Right cardiac atrium (tissue), 5 donors: ENCODE data around the gene ZSWIM6. TPM values are rescaled to one million over a fixed set of nuclear protein-coding genes. Genes with fewer than 3 reads are reported as not detected.
A peak's percentile ranks its signal among the peaks of the same experiment; 100 is the strongest.

Source experiments
- ATAC-seq, 2 donors: fragments of 200-7000 bp; cut with Tn5 transposase; one replicate each; pipeline versions ENCODE4 v1.8.0 to v1.9.1; 2020; ENCODE audit warnings: moderate library complexity in 2 of 2, mild to moderate bottlenecking in 1 of 2
- DNase-seq, 3 donors: peaks; one replicate each; pipeline ENCODE4 v3.0.0-alpha.2; 2020
- H3K27ac ChIP-seq: one replicate; pipeline ENCODE4 v1.5.1; 2013; ENCODE audit warnings: mild to moderate bottlenecking, low read length, control low read depth, moderate library complexity
- H3K27me3 ChIP-seq: one replicate; pipeline ENCODE4 v1.6.1; 2013; ENCODE audit not compliant: control insufficient read depth, insufficient read depth
- H3K4me1 ChIP-seq: one replicate; pipeline ENCODE4 v1.6.1; 2013; ENCODE audit warnings: low read length; ENCODE audit not compliant: control insufficient read depth, insufficient read depth
- H3K4me3 ChIP-seq: one replicate; pipeline ENCODE4 v1.5.1; 2013; ENCODE audit warnings: low read length, control low read depth
- H3K9me3 ChIP-seq: one replicate; pipeline ENCODE4 v1.6.1; 2013; ENCODE audit warnings: low read length; ENCODE audit not compliant: control insufficient read depth
- WGBS: extraction: QIAGEN DNeasy Blood & Tissue Kit; methylation state at CpG from one replicate; pipeline ENCODE4 v1.1.7; 2013; 5-methylcytosine and 5-hydroxymethylcytosine counted together
- intact Hi-C, 4 donors: fragments of 100-400 bp; cut with DNase I; formaldehyde crosslinking; loops; one replicate each; pipeline versions ENCODE4 v1.11.0 to v1.14.0; 2022 to 2023
- polyA plus RNA-seq: library from polyadenylated mRNA; stranded (reverse); fragments of 200-250 nt; gene quantifications from one replicate; pipeline ENCODE4 v1.2.3, GENCODE V29; 2013
- total RNA-seq, 4 donors: library from RNA; stranded (reverse); fragmentation: NEBNext Ultra II Directional; extraction: Animal tissue kit (Norgen Biotek cat#: 25700); gene quantifications; one replicate each; pipeline ENCODE4 v1.2.1, GENCODE V29; 2021
- donor health status: healthy with polysubstance abuse.
- donor health status: DM: no; HTN: yes; CAD: no.
- donor health status: DM: no; HTN: no; CAD: no.
- donor health status: DM: no; HTN: yes; CAD: no; lungs with severe emphysema.
- donor health status: DM: yes; HTN: yes; CAD: no.

The ZSWIM6 gene
- total and polyA plus RNA-seq, 5 donors, result 2.5 to 7.9 (median 6.8) TPM

DNA sequence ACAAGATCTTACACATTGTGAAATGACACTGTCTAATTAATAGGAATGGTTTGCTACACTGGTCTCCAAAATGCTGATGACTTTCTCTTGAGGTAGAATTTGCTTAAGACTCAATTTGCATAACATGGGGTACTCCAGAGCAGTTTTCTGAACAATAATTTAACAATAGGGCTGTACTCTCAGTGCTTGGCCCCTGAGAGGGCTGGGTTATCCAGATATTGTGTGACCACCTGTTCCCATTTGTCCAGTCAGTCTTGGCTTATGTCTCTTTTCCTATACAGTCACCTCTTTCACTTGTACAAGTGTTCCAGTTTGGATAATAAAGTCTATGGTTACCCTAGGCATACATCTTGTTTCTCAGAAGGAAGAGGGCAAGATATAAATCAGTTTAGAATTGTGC lies 17.9 kb downstream of the ZSWIM6 start:
- peaks cover 16% of the 10 kb centered on the region for H3K4me1 ChIP-seq
- no peaks in the 10 kb centered on the region for H3K9me3 ChIP-seq
- intact Hi-C loops, result no loop called here
- H3K27ac ChIP-seq, result no peak overlapping the region
- no peak overlapping the region for H3K4me3 ChIP-seq
- no peak for ATAC-seq
- H3K27me3 ChIP-seq, result no peaks in the 10 kb centered on the region
- no peak for DNase-seq

DNA sequence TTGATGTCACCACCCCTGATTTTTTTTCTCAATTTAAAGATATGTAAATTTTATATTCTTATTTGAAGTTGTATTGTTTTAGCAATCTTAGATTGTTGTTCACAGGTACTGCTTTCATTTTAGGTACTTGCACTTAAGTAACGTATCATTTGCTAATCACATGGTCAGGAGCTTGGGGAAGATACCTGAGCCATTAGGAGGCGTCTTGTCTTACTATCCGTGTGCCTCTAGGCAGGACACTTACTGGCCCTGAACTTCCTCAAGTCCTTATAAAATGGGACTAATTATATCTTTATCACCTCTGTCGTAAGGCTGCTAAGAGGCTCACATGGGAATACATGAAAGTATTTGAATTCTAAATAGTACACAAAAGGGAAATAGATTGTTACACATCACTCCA lies 18.5 kb downstream of the ZSWIM6 start:
- Histone ChIP-seq H3K4me3 (no peak overlapping the region), H3K27ac (no peak overlapping the region), H3K9me3 (no peaks in the 10 kb centered on the region), H3K27me3 (no peaks in the 10 kb centered on the region), H3K4me1 (peaks cover 16% of the 10 kb centered on the region)
- intact Hi-C loops, result no loop called here
- ATAC-seq (no peak), DNase-seq (no peak)
- 57% methylated on average over 4 of the region's 4 CpGs for WGBS

- DNase-seq (no peak), ATAC-seq (no peak)
- H3K4me1 ChIP-seq, result peaks cover 16% of the 10 kb centered on the region
- H3K27me3 ChIP-seq, result no peaks in the 10 kb centered on the region
- intact Hi-C loops, result no loop called here
- WGBS, result 98% methylated on average over 2 of the region's 2 CpGs
- no peak overlapping the region for H3K27ac ChIP-seq
- no peak overlapping the region for H3K4me3 ChIP-seq
- no peaks in the 10 kb centered on the region for H3K9me3 ChIP-seq
Observed at GRCh38 chr5:61351733-61352132, 19.7 kb downstream of the ZSWIM6 start.

- intact Hi-C loops, result no loop called here
- Histone ChIP-seq H3K27ac (no peak overlapping the region), H3K27me3 (no peaks in the 10 kb centered on the region), H3K4me3 (no peak overlapping the region), H3K4me1 (peaks cover 14% of the 10 kb centered on the region), H3K9me3 (no peaks in the 10 kb centered on the region)
- DNase-seq, result no peak
- no peak for ATAC-seq
Observed at GRCh38 chr5:61352180-61352579, 20.1 kb downstream of the ZSWIM6 start.

GRCh38 chr5:61352612-61353156 lies 20.6 kb downstream of the ZSWIM6 start:
- Histone ChIP-seq H3K27me3 (no peaks in the 10 kb centered on the region), H3K27ac (no peak overlapping the region), H3K4me1 (peaks cover 14% of the 10 kb centered on the region), H3K9me3 (no peaks in the 10 kb centered on the region), H3K4me3 (no peak overlapping the region)
- intact Hi-C loops, result no loop called here
- WGBS, result 78% methylated on average over 3 of the region's 3 CpGs
- no peak for ATAC-seq
- DNase-seq, result no peak

GRCh38 chr5:61353293-61353692 lies 21.2 kb downstream of the ZSWIM6 start:
- H3K9me3 ChIP-seq, result no peaks in the 10 kb centered on the region
- no peak overlapping the region for H3K27ac ChIP-seq
- H3K4me3 ChIP-seq, result no peak overlapping the region
- no peaks in the 10 kb centered on the region for H3K27me3 ChIP-seq
- WGBS, result 95% methylated on average over 1 of the region's 1 CpG
- ATAC-seq (peak; percentile 14 to 42), DNase-seq (no peak)
- intact Hi-C loops, result no loop called here
- H3K4me1 ChIP-seq, result peaks cover 14% of the 10 kb centered on the region

DNA sequence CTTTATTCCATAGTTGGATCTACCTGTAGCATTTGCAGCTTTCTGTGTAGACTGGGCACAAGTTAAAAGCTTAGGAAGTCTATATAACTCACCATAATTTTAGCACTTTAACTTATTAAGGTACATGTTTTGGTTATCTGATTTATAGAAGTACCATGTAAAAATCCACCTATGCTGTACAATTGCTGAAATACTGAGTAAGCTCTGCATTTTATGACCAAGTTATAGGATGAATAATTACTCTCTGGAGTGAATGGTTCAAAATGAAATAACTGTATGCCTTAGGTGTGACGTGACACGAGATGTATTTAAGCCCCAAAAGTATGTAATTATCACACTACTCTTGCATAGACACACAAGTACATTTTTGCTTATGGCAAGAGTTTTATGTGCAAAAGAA lies 22.1 kb downstream of the ZSWIM6 start:
- H3K27me3 ChIP-seq, result no peaks in the 10 kb centered on the region
- WGBS, result 94% methylated on average over 2 of the region's 2 CpGs
- no peak overlapping the region for H3K27ac ChIP-seq
- intact Hi-C loops, result no loop called here
- DNase-seq (no peak), ATAC-seq (no peak)
- H3K4me3 ChIP-seq, result no peak overlapping the region
- H3K4me1 ChIP-seq, result peaks cover 14% of the 10 kb centered on the region
- no peaks in the 10 kb centered on the region for H3K9me3 ChIP-seq

GRCh38 chr5:61357745-61358144 lies 25.7 kb downstream of the ZSWIM6 start:
- H3K4me1 ChIP-seq, result peaks cover 7% of the 10 kb centered on the region
- H3K27me3 ChIP-seq, result no peaks in the 10 kb centered on the region
- no peak for ATAC-seq
- intact Hi-C loops, result no loop called here
- no peak overlapping the region for H3K4me3 ChIP-seq
- no peaks in the 10 kb centered on the region for H3K9me3 ChIP-seq
- DNase-seq, result no peak
- 44% methylated on average over 2 of the region's 2 CpGs for WGBS
- H3K27ac ChIP-seq, result no peak overlapping the region

GRCh38 chr5:61362796-61363368 lies 30.8 kb downstream of the ZSWIM6 start:
- WGBS, result 81% methylated on average over 2 of the region's 2 CpGs
- intact Hi-C loops, result no loop called here
- Histone ChIP-seq H3K4me3 (no peak overlapping the region), H3K9me3 (no peaks in the 10 kb centered on the region), H3K27me3 (no peaks in the 10 kb centered on the region), H3K27ac (no peak overlapping the region), H3K4me1 (no peaks in the 10 kb centered on the region)
- no peak for ATAC-seq
- no peak for DNase-seq

GRCh38 chr5:61363401-61364114 lies 31.5 kb downstream of the ZSWIM6 start:
- no peaks in the 10 kb centered on the region for H3K9me3 ChIP-seq
- intact Hi-C loops, result no loop called here
- H3K4me3 ChIP-seq, result no peak overlapping the region
- 60% methylated on average over 3 of the region's 3 CpGs for WGBS
- DNase-seq (no peak), ATAC-seq (no peak)
- H3K27ac ChIP-seq, result no peak overlapping the region
- H3K27me3 ChIP-seq, result no peaks in the 10 kb centered on the region
- H3K4me1 ChIP-seq, result no peaks in the 10 kb centered on the region

DNA sequence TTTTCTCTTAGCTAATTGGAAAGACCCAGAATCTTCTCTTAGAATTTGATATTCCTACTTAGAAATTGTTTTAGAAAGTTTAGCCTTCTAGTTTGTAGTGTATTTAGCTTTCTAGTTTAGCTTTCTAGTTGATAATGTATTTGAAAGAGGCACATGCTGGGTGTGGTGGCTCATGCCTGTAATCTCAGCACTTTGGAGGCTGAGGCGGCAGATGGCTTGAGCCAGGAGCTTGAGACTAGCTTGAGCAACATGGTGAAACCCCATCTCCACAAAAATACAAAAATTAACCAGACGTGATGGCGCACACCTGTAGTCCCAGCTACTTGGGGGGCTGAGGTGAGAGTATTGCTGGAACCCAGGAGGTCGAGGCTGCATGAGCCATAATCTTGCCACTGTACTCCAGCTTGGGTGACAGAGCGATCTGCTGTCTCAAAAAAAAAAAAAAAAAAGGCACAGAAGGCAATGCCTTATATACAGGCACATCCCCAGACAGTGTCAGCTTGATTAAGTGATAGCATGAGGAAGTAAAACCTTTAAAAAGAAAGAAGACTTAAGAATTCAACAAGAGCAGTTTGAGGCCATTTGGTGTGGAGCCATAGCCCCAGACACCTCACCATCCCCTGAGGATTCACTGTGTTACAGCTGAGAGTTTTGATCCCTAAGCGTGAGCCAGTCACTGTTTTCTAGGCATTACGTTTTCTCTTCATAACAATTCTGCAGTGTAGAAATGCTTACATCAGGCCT lies 34.6 kb downstream of the ZSWIM6 start:
- H3K9me3 ChIP-seq, result no peaks in the 10 kb centered on the region
- intact Hi-C loops, result no loop called here
- no peak overlapping the region for H3K4me3 ChIP-seq
- ATAC-seq, result no peak
- WGBS, result 88% methylated on average over 7 of the region's 7 CpGs
- no peak overlapping the region for H3K27ac ChIP-seq
- H3K27me3 ChIP-seq, result no peaks in the 10 kb centered on the region
- H3K4me1 ChIP-seq, result no peaks in the 10 kb centered on the region
- DNase-seq, result no peak
